Aorta (tissue), 5 donors: ENCODE measurements around the gene TMEM131. TPM values are rescaled to one million over a fixed set of nuclear protein-coding genes. Genes with fewer than 3 reads are reported as not detected.
"Not testable (repeated sequence)": the region's sequence is repeated elsewhere in the genome, so short reads cannot be mapped to it uniquely, and the experiment has no call there.

Source experiments
- ATAC-seq: fragments of 200-7000 bp; cut with Tn5 transposase; one replicate; pipeline ENCODE4 v1.9.1; 2022; ENCODE audit warnings: moderate library complexity; ENCODE audit not compliant: low FRiP score
- DNase-seq, 2 donors: peaks; one replicate each; pipeline ENCODE4 v3.0.0-alpha.2; 2020
- H3K27ac ChIP-seq, 2 donors: one replicate each; pipeline ENCODE4 v1.5.1; 2013; ENCODE audit warnings: low read length in 2 of 2, mild to moderate bottlenecking in 2 of 2, moderate library complexity in 2 of 2, control low read depth in 1 of 2, inconsistent platforms in 1 of 2, low read depth in 1 of 2
- H3K27me3 ChIP-seq, 2 donors: one replicate each; pipeline ENCODE4 v1.6.1; 2013; ENCODE audit warnings: control low read depth in 1 of 2, low read length in 1 of 2, mild to moderate bottlenecking in 1 of 2, moderate library complexity in 1 of 2; ENCODE audit not compliant: insufficient read depth in 2 of 2, control insufficient read depth in 1 of 2
- H3K36me3 ChIP-seq, 2 donors: one replicate each; pipeline ENCODE4 v1.6.1; 2013; ENCODE audit warnings: control low read depth in 1 of 2, low read length in 1 of 2, mild to moderate bottlenecking in 1 of 2; ENCODE audit not compliant: insufficient read depth in 2 of 2, control insufficient read depth in 1 of 2
- H3K4me1 ChIP-seq, 2 donors: one replicate each; pipeline ENCODE4 v1.6.1; 2013; ENCODE audit warnings: low read length in 2 of 2, control low read depth in 1 of 2, mild to moderate bottlenecking in 1 of 2, moderate library complexity in 1 of 2; ENCODE audit not compliant: insufficient read depth in 2 of 2, control insufficient read depth in 1 of 2
- H3K4me3 ChIP-seq, 2 donors: one replicate each; pipeline ENCODE4 v1.5.1; 2013; ENCODE audit warnings: low read length in 2 of 2, control low read depth in 1 of 2, mild to moderate bottlenecking in 1 of 2
- H3K9me3 ChIP-seq: one replicate; pipeline ENCODE4 v1.6.1; 2013; ENCODE audit warnings: mild to moderate bottlenecking, low read length; ENCODE audit not compliant: control insufficient read depth
- WGBS, 2 donors: extraction: QIAGEN DNeasy Blood & Tissue Kit; methylation state at CpG; one replicate each; pipeline ENCODE4 v1.1.7; 2013; 5-methylcytosine and 5-hydroxymethylcytosine counted together
- intact Hi-C, 2 donors: fragments of 100-400 bp; cut with DNase I; formaldehyde crosslinking; loops; one replicate each; pipeline versions ENCODE4 v1.14.2 to v1.15.0; 2022
- polyA plus RNA-seq, 2 donors: library from polyadenylated mRNA; stranded (reverse); fragments of 200-250 nt; gene quantifications; one replicate each; pipeline ENCODE4 v1.2.3, GENCODE V29; 2013
- total RNA-seq, 2 donors: library from RNA; stranded (reverse); fragmentation: NEBNext Ultra II Directional; extraction: Animal tissue kit (Norgen Biotek cat#: 25700); gene quantifications; one replicate each; pipeline ENCODE4 v1.2.1, GENCODE V29; 2021
- donor health status: healthy with polysubstance abuse.
- donor health status: Bipolar disorder and iron deficiency.
- donor health status: DM: no; HTN: no; CAD: no.
- donor health status: DM: no; HTN: no; CAD: no.
- donor health status: DM: yes; HTN: yes; CAD: no.

The TMEM131 gene
- total and polyA plus RNA-seq, 4 donors = 6.8 to 42.5 (median 25.7) TPM

DNA sequence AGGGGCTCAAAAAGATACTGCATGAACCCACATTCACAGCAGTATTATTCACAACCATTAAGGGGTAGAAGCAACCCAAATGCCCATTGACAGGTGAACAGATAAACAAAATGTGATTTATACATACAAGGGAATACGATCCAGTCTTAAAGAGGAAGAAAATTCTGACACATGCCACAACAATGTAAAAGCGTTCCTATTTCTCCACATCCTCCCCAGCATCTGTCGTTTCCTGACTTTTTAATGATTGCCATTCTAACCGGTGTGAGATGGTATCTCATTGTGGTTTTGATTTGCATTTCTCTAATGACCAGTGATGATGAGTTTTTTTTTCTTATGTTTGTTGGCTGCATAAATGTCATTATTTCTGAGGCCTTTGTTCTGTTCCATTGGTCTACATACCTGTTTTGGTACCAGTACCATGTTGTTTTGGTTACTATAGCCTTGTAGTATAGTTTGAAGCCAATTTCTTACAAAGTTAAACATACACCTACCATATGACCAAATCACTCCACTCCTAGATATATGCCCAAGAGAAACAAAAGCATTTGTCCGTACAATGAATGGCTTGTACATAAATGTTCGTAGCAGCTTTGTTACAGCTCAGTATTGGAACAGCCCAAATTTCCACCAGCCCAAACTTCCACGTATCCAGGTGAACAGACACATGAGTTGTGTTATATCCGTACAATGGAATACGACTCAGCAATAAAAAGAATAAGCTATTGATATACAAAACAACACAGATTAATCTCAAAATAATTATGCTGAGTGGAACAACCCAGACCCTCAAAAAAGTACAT, 85.1 kb downstream of the TMEM131 start:
- peaks cover 0 to 3% of the 10 kb centered on the region in 2 donors for H3K4me1 ChIP-seq
- intact Hi-C loops = no loop called here
- ATAC-seq (no peak), DNase-seq (no peak)
- H3K36me3 ChIP-seq = peaks cover 0 to 2% of the 10 kb centered on the region in 2 donors
- no peaks in the 10 kb centered on the region for H3K9me3 ChIP-seq
- H3K27me3 ChIP-seq = no peaks in the 10 kb centered on the region
- H3K4me3 ChIP-seq = no peak overlapping the region
- no peak overlapping the region for H3K27ac ChIP-seq
- WGBS, 2 donors = 96 to 97% methylated on average over 9 of the region's 9 CpGs

DNA sequence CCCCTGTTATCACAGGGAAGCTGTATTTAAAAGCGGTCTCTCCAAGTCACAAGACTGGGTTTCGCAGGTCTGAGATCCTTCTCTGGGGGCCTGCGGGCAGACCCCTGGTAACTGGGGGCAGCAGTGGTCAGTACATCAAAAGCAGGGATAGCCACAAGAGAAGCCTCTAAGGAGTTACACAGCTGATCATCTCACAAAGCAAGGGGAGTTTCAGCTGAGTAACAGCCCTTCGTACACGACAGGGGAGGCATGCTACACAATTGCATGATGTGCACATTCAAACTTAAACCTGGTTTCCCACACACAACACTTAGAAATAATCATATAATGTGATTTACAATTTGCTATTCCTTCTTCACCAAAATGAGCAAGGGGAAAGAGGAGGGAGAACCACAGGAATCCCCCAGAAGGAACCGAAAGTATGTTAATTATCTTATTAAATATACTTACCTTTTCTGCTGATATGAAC, 87.5 kb downstream of the TMEM131 start:
- no peak for ATAC-seq
- peaks cover 0 to 2% of the 10 kb centered on the region in 2 donors for H3K36me3 ChIP-seq
- intact Hi-C loops = no loop called here

DNA sequence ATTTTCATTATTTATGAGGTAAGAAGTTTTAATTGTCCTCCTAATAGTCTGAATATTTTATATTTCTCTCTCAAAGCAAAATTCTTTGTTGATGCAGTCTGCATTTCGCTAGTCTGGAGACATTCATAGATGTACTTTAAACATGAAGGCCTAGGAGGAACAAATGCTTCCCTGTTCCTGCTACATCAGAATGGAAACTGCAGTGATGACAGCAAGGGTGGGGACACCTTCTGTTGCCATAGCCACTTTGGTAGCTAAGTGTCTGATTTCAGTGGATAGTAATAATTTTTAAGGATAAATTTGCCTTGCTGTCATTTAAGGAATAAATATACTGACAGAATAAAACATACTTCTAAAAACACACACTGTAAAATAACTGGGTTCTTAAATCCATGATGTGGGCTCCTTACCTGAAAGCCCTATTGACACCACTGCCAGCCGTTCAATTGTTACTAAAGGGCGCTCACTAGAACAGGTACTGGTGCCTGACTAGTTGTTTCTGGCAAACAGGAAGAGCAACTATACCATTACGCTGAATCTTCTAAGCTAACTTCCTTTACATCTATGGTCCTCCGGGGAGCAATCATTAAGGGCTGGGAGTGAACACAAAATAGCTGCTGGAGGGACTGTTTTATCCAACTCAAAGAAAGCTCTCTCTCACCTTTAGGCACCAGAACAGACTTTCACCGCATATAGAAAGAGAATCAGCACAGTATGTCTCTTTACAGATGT, 88.2 kb downstream of the TMEM131 start:
- H3K4me1 ChIP-seq = peaks cover 0 to under 1% of the 10 kb centered on the region in 2 donors
- WGBS, 2 donors = 93% methylated on average over 6 of the region's 6 CpGs
- no peaks in the 10 kb centered on the region for H3K9me3 ChIP-seq
- H3K27me3 ChIP-seq = no peaks in the 10 kb centered on the region
- H3K27ac ChIP-seq = no peak overlapping the region
- peaks cover 0 to 2% of the 10 kb centered on the region in 2 donors for H3K36me3 ChIP-seq
- H3K4me3 ChIP-seq = no peak overlapping the region
- DNase-seq = no peak
- intact Hi-C loops = no loop called here
- ATAC-seq = no peak

More for the DNA sequence above, 87.5 kb downstream of the TMEM131 start:
- Histone ChIP-seq H3K4me1 (peaks cover 0 to 3% of the 10 kb centered on the region in 2 donors), H3K27ac (no peak overlapping the region), H3K9me3 (no peaks in the 10 kb centered on the region), H3K4me3 (no peak overlapping the region), H3K27me3 (no peaks in the 10 kb centered on the region)
- 83 to 92% methylated on average over 6 of the region's 6 CpGs for WGBS, 2 donors
- no peak for DNase-seq

DNA sequence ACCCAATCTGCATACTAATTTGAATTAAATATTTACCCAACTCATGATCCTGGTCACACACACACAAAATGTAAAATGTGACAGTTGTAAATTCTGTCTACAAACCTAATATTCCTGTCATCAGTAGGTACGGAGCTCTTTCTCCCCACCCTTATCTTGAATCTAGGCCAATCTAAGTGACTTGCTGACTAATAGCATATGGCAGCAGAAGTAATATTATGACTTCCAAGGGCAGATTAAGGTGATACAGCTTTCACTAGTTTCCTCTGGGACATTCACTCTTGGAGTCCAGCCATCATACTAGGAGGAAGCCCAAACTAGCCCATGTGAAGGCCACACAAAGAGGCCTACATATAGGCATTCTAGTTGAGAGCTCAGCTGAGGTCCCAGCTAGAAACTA, 89.4 kb downstream of the TMEM131 start:
- Histone ChIP-seq H3K4me3 (no peak overlapping the region), H3K9me3 (no peaks in the 10 kb centered on the region), H3K27ac (no peak overlapping the region), H3K27me3 (no peaks in the 10 kb centered on the region), H3K36me3 (peaks cover 0 to 2% of the 10 kb centered on the region in 2 donors), H3K4me1 (no peaks in the 10 kb centered on the region)
- intact Hi-C loops = no loop called here
- 44 to 69% methylated on average over 1 of the region's 1 CpG for WGBS, 2 donors
- no peak for DNase-seq
- ATAC-seq = no peak

DNA sequence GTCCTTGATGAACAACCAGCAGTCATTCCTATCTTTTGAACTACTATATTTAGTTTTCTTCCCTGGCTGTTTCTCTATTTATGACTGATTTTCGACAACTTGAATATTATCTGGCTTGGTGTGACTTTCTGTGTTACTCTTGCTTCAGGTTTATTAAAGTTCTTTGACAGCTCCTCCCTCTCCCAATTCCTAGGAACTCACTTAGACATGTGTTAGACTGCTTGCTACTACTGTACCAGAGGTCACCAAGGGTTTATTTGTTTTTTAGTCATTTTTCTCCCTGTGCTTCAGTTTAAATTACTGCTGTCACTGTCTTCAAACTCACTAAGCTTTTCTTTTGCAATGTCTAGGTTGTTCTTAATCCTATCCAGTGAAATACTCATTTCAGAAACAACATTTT, 90.5 kb downstream of the TMEM131 start:
- Histone ChIP-seq H3K4me1 (no peaks in the 10 kb centered on the region), H3K4me3 (no peak overlapping the region), H3K27ac (no peak overlapping the region), H3K9me3 (no peaks in the 10 kb centered on the region), H3K27me3 (no peaks in the 10 kb centered on the region), H3K36me3 (peaks cover 0 to 2% of the 10 kb centered on the region in 2 donors)
- ATAC-seq (no peak), DNase-seq (no peak)
- WGBS, 2 donors = 78 to 82% methylated on average over 1 of the region's 1 CpG
- intact Hi-C loops = no loop called here

DNA sequence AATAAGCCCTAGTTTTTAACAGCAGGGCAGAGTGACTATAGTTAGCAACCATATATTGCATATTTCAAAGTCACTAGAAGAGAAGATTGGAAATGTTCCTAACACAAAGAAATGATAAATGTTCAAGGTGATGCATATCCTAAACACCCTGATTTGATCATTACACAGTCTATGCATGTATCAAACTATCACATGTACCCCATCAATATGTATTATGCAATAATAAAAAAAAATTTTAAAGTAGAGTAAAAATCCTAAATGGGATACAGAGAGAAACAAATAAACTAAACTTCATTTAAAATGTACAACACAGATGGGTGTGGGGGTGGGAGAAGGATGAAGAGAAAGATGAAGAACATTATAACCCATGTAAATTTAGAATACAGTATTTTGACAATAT, 93.9 kb downstream of the TMEM131 start:
- Histone ChIP-seq H3K27me3 (no peaks in the 10 kb centered on the region), H3K4me3 (no peak overlapping the region), H3K27ac (no peak overlapping the region), H3K9me3 (no peaks in the 10 kb centered on the region), H3K4me1 (no peaks in the 10 kb centered on the region), H3K36me3 (no peaks in the 10 kb centered on the region)
- ATAC-seq (no peak), DNase-seq (no peak)
- intact Hi-C loops = no loop called here

DNA sequence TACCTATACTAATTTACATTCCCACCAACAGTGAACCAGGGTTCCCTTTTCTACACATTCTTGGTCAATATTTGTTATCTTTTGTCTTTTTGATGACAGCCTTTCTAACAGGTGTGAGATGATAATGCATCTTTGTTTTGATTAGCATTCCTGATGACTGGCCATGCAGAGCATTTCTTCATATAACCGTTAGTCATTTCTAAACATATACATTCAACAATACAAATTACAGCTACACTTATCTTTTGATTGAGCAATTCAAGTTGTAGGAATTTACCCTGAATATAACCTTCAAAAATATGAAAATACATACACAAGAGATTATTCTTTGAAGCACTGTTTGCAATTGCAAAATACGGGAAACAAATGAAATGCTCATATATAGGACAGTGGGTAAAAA, 94.9 kb downstream of the TMEM131 start:
- ATAC-seq = no peak
- WGBS, 2 donors = 62 to 81% methylated on average over 2 of the region's 2 CpGs
- intact Hi-C loops = no loop called here
- Histone ChIP-seq H3K27ac (no peak overlapping the region), H3K4me1 (no peaks in the 10 kb centered on the region), H3K36me3 (no peaks in the 10 kb centered on the region), H3K4me3 (no peak overlapping the region), H3K27me3 (no peaks in the 10 kb centered on the region), H3K9me3 (no peaks in the 10 kb centered on the region)
- DNase-seq = no peak

DNA sequence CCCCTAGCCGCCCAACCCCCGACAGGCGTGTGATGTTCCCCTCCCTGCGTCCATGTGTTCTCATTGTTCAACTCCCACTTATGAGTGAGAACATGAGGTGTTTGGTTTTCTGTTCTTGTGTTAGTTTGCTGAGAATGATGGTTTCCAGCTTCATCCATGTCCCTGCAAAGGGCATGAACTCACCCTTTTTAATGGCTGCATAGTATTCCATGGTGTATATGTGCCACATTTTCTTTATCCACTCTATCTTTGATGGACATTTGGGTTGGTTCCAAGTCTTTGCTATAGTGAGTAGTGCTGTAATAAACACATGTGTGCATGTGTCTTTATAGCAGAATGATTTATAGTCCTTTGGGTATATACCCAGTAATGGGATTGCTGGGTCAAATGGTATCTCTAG, 102.7 kb downstream of the TMEM131 start:
- H3K36me3 ChIP-seq, H3K4me3 ChIP-seq, H3K27me3 ChIP-seq, ATAC-seq, H3K4me1 ChIP-seq, DNase-seq, H3K27ac ChIP-seq, intact Hi-C loops, H3K9me3 ChIP-seq: not testable (repeated sequence)
- WGBS, 2 donors = 99% methylated on average over 4 of the region's 4 CpGs

DNA sequence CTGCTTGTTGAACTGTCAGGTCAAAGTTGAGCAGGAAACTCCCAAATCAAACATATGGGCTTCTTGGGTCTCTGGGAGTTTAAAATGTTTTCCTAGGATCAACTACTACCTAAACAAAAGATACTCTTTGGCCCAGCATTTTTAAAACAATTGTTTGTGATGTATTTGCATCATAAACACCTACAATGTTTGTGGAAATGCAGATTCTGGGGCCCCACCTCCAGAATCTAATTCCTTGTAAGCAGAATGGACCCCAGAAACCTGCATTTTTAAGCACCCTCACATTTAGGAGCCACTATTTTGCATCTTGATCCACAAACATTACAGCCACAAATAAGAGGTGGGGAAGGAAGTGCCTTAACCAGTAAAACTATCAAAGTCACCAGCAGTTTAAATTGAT, 104.1 kb downstream of the TMEM131 start:
- Histone ChIP-seq H3K4me1 (no peaks in the 10 kb centered on the region), H3K27me3 (no peaks in the 10 kb centered on the region), H3K27ac (no peak overlapping the region), H3K36me3 (peaks cover 0 to 2% of the 10 kb centered on the region in 2 donors), H3K9me3 (no peaks in the 10 kb centered on the region), H3K4me3 (no peak overlapping the region)
- DNase-seq (no peak), ATAC-seq (no peak)
- intact Hi-C loops = no loop called here
